K562 (cell line): ENCODE measurements around the gene PCSK5. TPM values are rescaled to one million over a fixed set of nuclear protein-coding genes. Genes with fewer than 3 reads are reported as not detected.

Source experiments
- ATAC-seq: fragments of 200-7000 bp; cut with Tn5 transposase; 3 replicates; pipeline ENCODE4 v1.9.1; 2020; ENCODE audit warnings: moderate library complexity
- BruUV-seq: library from RNA; stranded (reverse); fragments of 400-500 nt; replicated peaks from 2 replicates; lab custom pipeline; 2021; lab: Mats Ljungman, UMichigan
- CTCF ChIA-PET: fragments of 300-600 bp; formaldehyde crosslinking; extraction: SDS; loops from one replicate; lab custom pipeline; 2021; ENCODE audit warnings: low intra/inter-chr PET ratio; lab: Yijun Ruan, JAX
- POLR2A ChIA-PET: fragments of 300-600, 350-650 bp; sonication (Branson Sonifier 250); formaldehyde crosslinking; extraction: SDS; loops from one replicate; lab custom pipeline; 2021; ENCODE audit warnings: antibody characterized with exemption, inconsistent platforms; lab: Yijun Ruan, JAX
- DNase-seq, 4 experiments: peaks; one replicate each; pipeline versions ENCODE4 v3.0.0 to v3.0.0-alpha.2; 2011 to 2018; ENCODE audit warnings: low spot score in 3 of 4, mixed read lengths in 3 of 4; ENCODE audit errors: extremely low read depth in 1 of 4
- FAIRE-seq: peaks from 2 replicates; lab custom pipeline; 2011; peaks lifted over from hg19 to GRCh38; lab: Jason Lieb, UNC
- H2AFZ ChIP-seq: 2 replicates; pipeline ENCODE4 v1.6.0; 2011; ENCODE audit warnings: low read depth, low read length, control low read depth, inconsistent platforms
- H3K27ac ChIP-seq: fragments of 200-600 bp; 3 replicates; pipeline ENCODE4 v1.8.0; 2011; ENCODE audit warnings: low read depth, mild to moderate bottlenecking, control low read depth, inconsistent platforms, low read length, moderate library complexity, mixed read lengths; ENCODE audit errors: extremely low read depth
- H3K27me3 ChIP-seq, 2 experiments: fragments of 300-600 bp in 1 of 2; 2 replicates in 1 of 2; 3 replicates in 1 of 2; pipeline versions ENCODE4 v1.6.0 to v1.8.0; 2011; ENCODE audit warnings: inconsistent platforms in 2 of 2, low read length in 2 of 2, mild to moderate bottlenecking in 1 of 2, mixed read lengths in 1 of 2, moderate library complexity in 1 of 2; ENCODE audit not compliant: control insufficient read depth in 2 of 2, insufficient read depth in 2 of 2
- H3K36me3 ChIP-seq: fragments of 300-600 bp; 3 replicates; pipeline ENCODE4 v1.8.0; 2011; ENCODE audit warnings: mild to moderate bottlenecking, low read length, inconsistent platforms; ENCODE audit not compliant: control insufficient read depth, insufficient read depth
- H3K4me1 ChIP-seq, 2 experiments: fragments of 200-600 bp in 1 of 2; replicated peaks in 1 of 2; 2 replicates in 1 of 2; 3 replicates in 1 of 2; pipeline versions ENCODE4 v1.5.1 to v1.8.0; 2011; ENCODE audit warnings: inconsistent platforms in 2 of 2, low read length in 2 of 2, mild to moderate bottlenecking in 1 of 2, mixed read lengths in 1 of 2, moderate library complexity in 1 of 2; ENCODE audit not compliant: control insufficient read depth in 2 of 2, insufficient read depth in 2 of 2
- H3K4me2 ChIP-seq: 2 replicates; pipeline ENCODE4 v1.6.1; 2011; ENCODE audit warnings: low read length, control low read depth, inconsistent platforms, mixed read lengths; ENCODE audit not compliant: insufficient read depth
- H3K4me3 ChIP-seq: fragments of 200-600 bp; sonication (generic), shearing (Covaris generic); 2 replicates; pipeline ENCODE4 v1.5.1; 2016; ENCODE audit warnings: control low read depth, inconsistent platforms
- H3K79me2 ChIP-seq: fragments of 200-600 bp; 3 replicates; pipeline ENCODE4 v1.8.0; 2011; ENCODE audit warnings: low read length, inconsistent platforms; ENCODE audit not compliant: control insufficient read depth, insufficient read depth
- H3K9ac ChIP-seq, 2 experiments: 2 replicates each; pipeline versions ENCODE4 v1.6.0 to v1.6.1; 2011; ENCODE audit warnings: low read depth in 2 of 2, low read length in 2 of 2, control low read depth in 1 of 2, inconsistent platforms in 1 of 2, mild to moderate bottlenecking in 1 of 2, mixed read lengths in 1 of 2; ENCODE audit not compliant: insufficient read depth in 1 of 2
- H3K9me1 ChIP-seq: one replicate; pipeline ENCODE4 v1.6.0; 2011; ENCODE audit warnings: inconsistent platforms, mild to moderate bottlenecking, low read length, moderate library complexity; ENCODE audit not compliant: control insufficient read depth, insufficient read depth
- H3K9me3 ChIP-seq: replicated peaks from 2 replicates; pipeline ENCODE4 v1.5.1; 2011; ENCODE audit warnings: low read depth, low read length, inconsistent platforms; ENCODE audit not compliant: control insufficient read depth, insufficient read depth
- H4K20me1 ChIP-seq: replicated peaks from 2 replicates; pipeline ENCODE4 v1.6.1; 2011; ENCODE audit warnings: low read length, inconsistent platforms, mixed read lengths; ENCODE audit not compliant: control insufficient read depth, insufficient read depth
- CREB1 ChIP-seq, 2 experiments: sonication (generic) in 1 of 2; formaldehyde crosslinking in 1 of 2; IDR thresholded peaks; 2 replicates each; pipeline versions ENCODE4 v1.6.1 to v1.8.0; 2012 to 2022; ENCODE audit warnings: inconsistent platforms in 1 of 2, mild to moderate bottlenecking in 1 of 2, missing genetic modification reagents in 1 of 2, moderate library complexity in 1 of 2
- CREB3L1 ChIP-seq: fragments of 450-650 bp; IDR thresholded peaks from 2 replicates; pipeline ENCODE4 v1.6.1; 2014; ENCODE audit warnings: low read depth, mild to moderate bottlenecking, moderate library complexity, borderline replicate concordance
- E2F8 ChIP-seq: fragments of 450-650 bp; IDR thresholded peaks from 2 replicates; pipeline ENCODE4 v1.7.1; 2018; ENCODE audit warnings: mild to moderate bottlenecking, low read depth; ENCODE audit not compliant: partially characterized antibody
- NR2C2 ChIP-seq, 2 experiments: fragments of 200-800 bp in 1 of 2; sonication (Bioruptor generic) in 1 of 2; sonication (generic) in 1 of 2; formaldehyde crosslinking in 1 of 2; IDR thresholded peaks; 2 replicates each; pipeline versions ENCODE4 v1.6.1 to v1.8.0; 2016 to 2022; ENCODE audit warnings: mild to moderate bottlenecking in 1 of 2, missing compliant biosample characterization in 1 of 2, missing genetic modification characterization in 1 of 2, missing genetic modification reagents in 1 of 2
- RFX5 ChIP-seq: IDR thresholded peaks from 2 replicates; pipeline ENCODE4 v1.6.1; 2011; ENCODE audit warnings: low read depth, mild to moderate bottlenecking, improper control_type of control experiment, low read length
- ZNF143 ChIP-seq: sonication (generic); formaldehyde crosslinking; IDR thresholded peaks from 2 replicates; pipeline ENCODE4 v1.9.0; 2022; ENCODE audit warnings: mild to moderate bottlenecking, missing genetic modification reagents
- ZNF354B ChIP-seq: fragments of 250-450 bp; sonication (Bioruptor Pico); IDR thresholded peaks from 2 replicates; pipeline ENCODE4 v1.4.0; 2020
- WGBS: fragments of 100-300 bp; shearing (Covaris generic); methylation state at CpG from one replicate; pipeline ENCODE4 v1.1.6; 2016; ENCODE audit warnings: low coverage, mixed read lengths; ENCODE audit not compliant: insufficient coverage; ENCODE audit errors: missing lambda C conversion rate; 5-methylcytosine and 5-hydroxymethylcytosine counted together
- in situ Hi-C: fragments of 300-500 bp; cut with MboI; formaldehyde crosslinking; loops from 4 replicates; pipeline ENCODE4 v1.15.0; 2018; ENCODE audit warnings: inconsistent platforms, mixed read lengths
- intact Hi-C: fragments of 100-400 bp; cut with micrococcal nuclease; formaldehyde crosslinking; loops from 2 replicates; pipeline ENCODE4 v1.14.2; 2022
- polyA plus RNA-seq, 8 experiments: library from polyadenylated mRNA; depleted of rRNA in 4 of 8; stranded (reverse) in 5 of 8; unstranded in 3 of 8; fragments of >200 nt; fragmentation: Nextera tagmentation in 2 of 8; fragmentation: Illumina TruSeq in 1 of 8; extraction: Ambion mirVana in 2 of 8; extraction: Trizol in 1 of 8; gene quantifications; 2 replicates each; pipeline versions ENCODE4 v1.2.1 to v1.2.3, GENCODE V29; 2011 to 2014; ENCODE audit warnings: inconsistent platforms in 1 of 8, missing spikeins in 1 of 8
- total RNA-seq, 7 experiments: library from RNA; depleted of rRNA in 6 of 7; stranded (reverse); fragments of >200 nt in 6 of 7; fragmentation: Illumina TruSeq in 2 of 7; extraction: Trizol in 2 of 7; gene quantifications; 2 replicates each; pipeline versions ENCODE4 v1.2.1 to v1.2.3, GENCODE V29; 2011 to 2021; ENCODE audit warnings: low replicate concordance in 1 of 7

Gene PCSK5
- total and polyA plus RNA-seq, 9 of the 15 experiments (the other 6 are each of a cell fraction or from before 2014, with no cell fraction given) = not detected

DNA sequence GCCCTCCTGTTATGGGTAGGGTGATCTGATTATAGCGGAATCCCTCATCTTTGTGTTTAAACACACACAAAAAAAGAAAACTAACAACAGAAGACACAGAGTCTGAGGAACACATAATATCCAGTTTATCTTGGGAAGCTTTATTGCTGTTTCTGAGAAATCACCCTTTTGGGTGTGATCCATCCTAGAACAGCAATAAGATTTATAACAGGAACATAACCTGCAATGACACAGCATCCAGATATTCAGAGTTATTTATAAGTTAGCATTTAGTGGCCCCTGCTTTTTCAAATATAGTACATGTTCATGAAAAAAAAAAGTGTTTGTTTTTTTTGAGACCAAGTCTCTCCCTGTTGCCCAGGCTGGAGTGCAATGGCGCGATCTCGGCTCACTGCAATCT is 423.8 kb downstream of the PCSK5 start:
- Histone ChIP-seq H3K4me2 (no peak overlapping the region), H3K36me3 (no peaks in the 10 kb centered on the region), H3K9me3 (no peaks in the 10 kb centered on the region), H3K27me3 (no peaks in the 10 kb centered on the region; a peak in 1 of 5 replicates), H3K4me1 (no peaks in the 10 kb centered on the region), H2AFZ (no peak overlapping the region), H3K9me1 (no peaks in the 10 kb centered on the region), H3K79me2 (no peaks in the 10 kb centered on the region), H4K20me1 (no peaks in the 10 kb centered on the region), H3K9ac (no peak overlapping the region), H3K27ac (no peak overlapping the region), H3K4me3 (no peak overlapping the region)
- no peak for FAIRE-seq
- in situ Hi-C loops (loop anchor here (25.0 kb wide), 1 partner anchor 1527 kb away; no protein-coding TSS in a partner anchor), intact Hi-C loops (loop anchor here (10.0 kb wide), 1 partner anchor 400 kb away; no protein-coding TSS in a partner anchor)
- WGBS = 46% methylated on average over 4 of the region's 4 CpGs
- CTCF ChIA-PET = no interaction called here
- no peak for ATAC-seq
- POLR2A ChIA-PET = interaction anchor here (1.2 kb wide), 1 partner anchor 11 kb away, joined by 3 read pairs; no protein-coding TSS in a partner anchor
- no TSS peak for BruUV-seq
- DNase-seq = no peak
- TF ChIP-seq ZNF354B (CRISPR knock-in tag) (no peak), NR2C2 (CRISPR knock-in tag; IDR thresholded peaks at IDR 0.05) (no peak), NR2C2 (tag; IDR thresholded peaks at IDR 0.05) (no peak), ZNF143 (CRISPR knock-in tag) (no peak), CREB3L1 (no peak), E2F8 (no peak), RFX5 (no peak), CREB1 (IDR thresholded peaks at IDR 0.05) (no peak), CREB1 (CRISPR knock-in tag; IDR thresholded peaks at IDR 0.05) (no peak)
